Activated CD4-positive, CD25-positive, alpha-beta regulatory T cell treated with anti-CD3 and anti-CD28 coated beads, Interleukin-2, amount 50 U/mL, for 24 hours (primary cell): ENCODE results near the gene SMARCB1.
A peak's percentile ranks its signal among the peaks of the same experiment; 100 is the strongest.

Experiments used
- ATAC-seq, 2 donors: fragments of 150-1000 bp; cut with Tn5 transposase; one replicate each; pipeline ENCODE4 v1.10.0; 2021; ENCODE audit warnings: mild to moderate bottlenecking in 1 of 2, moderate library complexity in 1 of 2

The SMARCB1 gene

GRCh38 chr22:23832226-23833016, 45.7 kb downstream of the SMARCB1 start:
- no peak for ATAC-seq

GRCh38 chr22:23833017-23833751, 46.4 kb downstream of the SMARCB1 start:
- no peak for ATAC-seq

- no peak for ATAC-seq
Observed at GRCh38 chr22:23833911-23834317, 47.1 kb downstream of the SMARCB1 start.

GRCh38 chr22:23834406-23834792, 47.6 kb downstream of the SMARCB1 start:
- ATAC-seq = no peak

- no peak for ATAC-seq
Observed at GRCh38 chr22:23834793-23835483, 48.2 kb downstream of the SMARCB1 start.

GRCh38 chr22:23835484-23836144, 48.8 kb downstream of the SMARCB1 start:
- no peak for ATAC-seq

GRCh38 chr22:23836281-23836680, 49.5 kb downstream of the SMARCB1 start:
- ATAC-seq = no peak

GRCh38 chr22:23836692-23837495, 50.1 kb downstream of the SMARCB1 start:
- ATAC-seq = no peak

- ATAC-seq = no peak
Observed at GRCh38 chr22:23837496-23837859, 50.7 kb downstream of the SMARCB1 start.

- ATAC-seq = no peak
Observed at GRCh38 chr22:23837911-23838680, 51.3 kb downstream of the SMARCB1 start.

GRCh38 chr22:23838681-23839468, 52.1 kb downstream of the SMARCB1 start, which contains the start of gene DERL3:
TSS of gene DERL3 (minus strand) at chr22:23839006. CDS start at chr22:23838987, 19 bp downstream.
- peak; percentile 89 to 92 for ATAC-seq

- ATAC-seq = no peak
Observed at GRCh38 chr22:23840026-23840425, 53.3 kb downstream of the SMARCB1 start.

GRCh38 chr22:23841292-23841691, 54.5 kb downstream of the SMARCB1 start:
- no peak for ATAC-seq

- ATAC-seq = no peak
Observed at GRCh38 chr22:23841736-23842445, 55.1 kb downstream of the SMARCB1 start.

GRCh38 chr22:23842599-23842998, 55.8 kb downstream of the SMARCB1 start:
- no peak for ATAC-seq

- ATAC-seq = no peak
Observed at GRCh38 chr22:23844739-23845202, 58.0 kb downstream of the SMARCB1 start.

GRCh38 chr22:23845265-23846080, 58.7 kb downstream of the SMARCB1 start:
- ATAC-seq = no peak

GRCh38 chr22:23846081-23846469, 59.3 kb downstream of the SMARCB1 start:
- no peak for ATAC-seq
